HG03460 (cell line): ENCODE data around the gene ATF6B.
A peak's percentile ranks its signal among the peaks of the same experiment; 100 is the strongest.

ENCODE experiments used
- ATAC-seq: cut with Tn5 transposase; IDR thresholded peaks from one replicate; pipeline ENCODE4 v1.9.1; 2021; ENCODE audit not compliant: unreplicated experiment

ATF6B gene

DNA sequence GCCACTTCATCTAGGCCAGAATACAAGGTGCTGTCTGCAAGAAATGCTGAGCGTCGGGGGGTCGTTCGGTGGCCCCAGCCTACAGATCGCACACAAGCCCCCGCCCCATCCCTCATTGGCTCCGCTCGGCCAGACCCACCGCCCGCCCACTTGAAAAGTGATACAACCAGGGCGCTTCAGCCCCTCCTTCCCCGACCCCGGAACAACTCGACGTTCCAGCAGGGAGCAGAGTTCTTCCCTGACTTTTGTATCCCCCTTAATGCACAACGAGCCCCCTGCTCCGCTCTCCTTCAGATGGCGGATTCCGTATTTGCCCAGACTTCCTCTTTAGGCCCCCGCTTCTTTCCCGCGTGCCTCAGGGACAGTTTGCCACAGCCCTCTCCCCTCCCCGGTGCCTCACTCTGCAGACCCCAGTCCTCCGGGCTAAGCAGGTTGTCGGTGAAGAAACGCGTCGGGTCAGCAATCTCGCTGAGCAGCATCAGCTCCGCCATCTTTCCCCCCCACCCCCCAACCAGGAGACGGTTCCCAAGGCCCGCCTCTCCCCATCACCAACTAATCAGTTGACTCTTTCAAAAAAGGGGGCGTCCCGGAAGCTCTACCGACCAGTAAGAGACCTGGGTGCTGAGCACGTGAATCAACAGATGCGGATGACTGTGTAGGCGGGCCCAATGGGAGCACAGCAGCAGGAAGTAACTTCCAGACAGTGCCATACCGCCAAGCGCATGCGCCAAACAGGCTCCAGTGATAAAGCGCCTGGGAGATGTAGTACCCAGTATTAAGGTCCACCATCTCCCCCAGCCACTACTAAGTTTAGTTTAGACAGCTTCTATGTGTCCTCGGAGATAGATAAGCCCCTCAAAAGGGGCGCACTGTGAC is at the start of gene ATF6B:
Gene ATF6B, minus strand, starts transcription at position 530 of the 876 bp plus-strand sequence. Its CDS starts 39 bp downstream, at position 491.
- ATAC-seq, result peak; percentile 76

DNA sequence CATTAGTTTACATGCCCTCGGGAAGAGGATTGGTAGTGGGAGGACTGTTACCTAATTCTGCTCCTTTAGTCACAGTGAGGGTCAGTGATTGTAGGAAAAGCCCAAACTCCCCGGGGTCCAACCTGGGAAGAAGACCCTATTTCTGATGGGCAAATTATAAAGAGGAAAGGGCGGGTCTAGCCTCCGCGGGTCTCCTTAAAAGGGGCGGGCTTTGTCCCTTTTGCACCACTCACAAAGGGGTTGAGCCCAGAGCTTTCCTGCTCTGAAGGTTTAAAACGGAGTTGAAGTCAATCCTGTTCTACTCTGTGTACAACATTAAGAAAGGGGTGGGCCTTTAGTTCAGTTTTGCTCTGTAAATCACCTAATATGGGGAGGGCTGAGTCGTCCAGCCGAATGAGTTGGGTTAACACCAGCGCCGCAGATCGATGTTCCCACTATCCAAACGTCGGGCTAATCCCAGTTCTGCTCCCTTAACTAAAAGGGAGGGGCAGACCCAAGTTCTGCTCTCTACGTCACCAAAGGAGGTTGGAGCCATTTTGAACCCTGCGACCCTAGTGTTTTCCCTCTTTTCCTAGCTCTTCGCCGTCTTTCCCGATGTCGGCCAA is 49.2 kb upstream of the ATF6B start:
- ATAC-seq, result no peak

DNA sequence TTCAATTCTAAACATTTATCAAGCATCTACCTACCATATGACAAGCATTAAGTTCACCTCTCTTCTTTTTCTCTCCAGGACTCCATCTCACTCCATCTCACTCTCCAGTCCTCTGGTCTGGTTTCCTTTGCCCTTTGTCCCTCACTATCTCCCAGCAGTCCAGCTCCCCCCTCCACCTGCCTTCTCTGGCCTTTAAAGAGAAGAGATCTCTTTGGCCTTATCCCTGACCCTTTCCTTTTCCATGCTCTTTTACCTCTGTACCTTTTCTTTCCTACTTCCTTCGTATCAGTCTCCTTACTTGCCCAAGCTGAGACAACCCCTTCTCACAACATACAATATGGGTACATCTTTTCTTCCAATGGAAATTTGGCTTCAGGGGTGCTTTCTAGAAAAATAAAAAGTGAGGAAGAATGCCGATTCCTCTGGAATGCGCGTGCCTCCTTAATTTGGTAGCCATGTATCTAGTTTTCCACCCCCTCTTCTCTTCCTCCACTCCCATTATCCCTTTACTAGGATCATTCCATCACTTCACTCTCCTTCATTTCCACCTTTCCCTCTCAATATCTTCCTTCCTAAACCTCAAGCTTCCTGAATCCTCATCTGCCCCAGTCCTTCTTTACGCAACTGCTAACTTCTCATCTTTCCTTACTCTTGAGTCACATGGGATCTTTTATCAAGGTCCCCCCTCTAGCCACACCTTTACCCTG is 48.6 kb upstream of the ATF6B start:
- ATAC-seq, result no peak

DNA sequence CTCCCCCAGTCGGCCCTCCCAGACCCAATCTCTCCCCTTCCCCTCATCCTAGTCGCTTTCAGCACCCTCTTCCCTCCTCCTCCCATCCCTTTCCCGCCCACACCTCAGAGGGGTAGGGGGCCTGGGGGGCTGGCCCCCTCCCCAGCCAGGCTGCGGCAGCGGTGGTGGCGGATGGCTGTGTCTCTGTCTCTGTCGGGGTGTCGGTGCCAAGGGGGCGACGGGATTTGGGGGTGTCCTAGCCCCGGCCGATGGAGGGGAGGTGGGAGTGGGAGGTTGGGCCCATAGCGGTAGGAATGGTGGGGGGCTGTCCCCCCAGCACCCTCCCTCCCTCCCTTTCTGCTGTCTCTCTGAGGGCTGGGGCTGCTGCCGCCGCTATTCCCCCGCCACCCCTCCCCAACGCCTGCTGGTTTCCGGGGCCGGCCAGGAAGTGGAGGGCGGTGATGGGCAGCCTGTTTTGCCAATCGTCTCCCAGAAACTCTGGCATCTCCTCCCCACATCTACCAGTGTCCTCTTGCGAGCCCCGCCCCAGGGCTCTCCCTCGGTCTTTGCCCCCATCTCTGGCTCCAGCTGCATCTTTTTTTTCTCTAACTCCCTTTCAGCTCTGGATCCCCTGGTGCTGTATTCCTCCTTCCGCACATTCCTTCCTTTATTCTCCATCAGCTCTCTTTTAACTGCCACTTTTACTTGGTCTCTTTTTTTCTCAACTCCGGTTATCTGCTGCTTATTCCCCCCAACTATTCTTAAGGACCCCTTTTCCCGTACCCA is 47.8 kb upstream of the ATF6B start, which contains the start of gene AGPAT1:
Gene AGPAT1, minus strand, starts transcription at position 374 of the 765 bp plus-strand sequence. CDS start 4,588 bp downstream, outside the sequence.
- ATAC-seq, result peak; percentile 40

DNA sequence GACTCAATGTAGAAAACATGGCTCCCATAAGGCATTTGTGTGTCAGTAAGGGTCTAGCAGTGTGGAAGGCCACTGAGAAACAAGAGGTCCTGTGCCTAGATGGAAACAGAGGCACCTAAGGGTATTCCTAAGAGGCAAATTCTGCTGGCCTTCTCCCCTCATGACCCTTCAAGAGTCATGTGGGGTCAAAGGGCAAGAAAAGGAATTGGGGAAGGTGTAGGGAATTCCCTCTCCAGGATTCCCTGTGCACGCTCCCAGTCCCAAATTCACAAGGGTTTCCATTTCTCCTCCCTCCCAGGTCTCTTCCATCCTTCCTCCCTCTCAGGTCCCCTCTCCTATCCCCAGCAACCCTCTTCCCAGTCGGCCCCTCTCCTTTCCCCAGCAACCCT is 47.3 kb upstream of the ATF6B start:
- no peak for ATAC-seq

DNA sequence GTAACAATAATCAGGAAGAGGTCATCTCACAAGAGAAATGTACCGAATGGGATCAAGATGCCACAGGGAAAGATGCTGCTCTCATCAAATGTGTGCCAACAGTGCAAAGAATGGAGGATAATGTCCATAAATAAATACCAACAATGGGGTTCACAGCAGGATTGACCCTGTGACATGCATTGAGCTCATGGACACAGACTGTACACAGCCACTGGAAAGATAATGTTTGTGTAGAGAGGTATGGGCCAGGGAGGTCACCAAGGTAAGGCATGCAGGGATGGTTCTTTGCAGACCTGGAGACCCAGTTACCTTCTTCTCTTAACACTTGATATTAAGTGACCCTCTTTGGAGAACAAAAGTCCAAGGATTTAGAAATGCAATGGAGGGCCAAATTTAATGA is 46.4 kb upstream of the ATF6B start:
- ATAC-seq, result no peak

DNA sequence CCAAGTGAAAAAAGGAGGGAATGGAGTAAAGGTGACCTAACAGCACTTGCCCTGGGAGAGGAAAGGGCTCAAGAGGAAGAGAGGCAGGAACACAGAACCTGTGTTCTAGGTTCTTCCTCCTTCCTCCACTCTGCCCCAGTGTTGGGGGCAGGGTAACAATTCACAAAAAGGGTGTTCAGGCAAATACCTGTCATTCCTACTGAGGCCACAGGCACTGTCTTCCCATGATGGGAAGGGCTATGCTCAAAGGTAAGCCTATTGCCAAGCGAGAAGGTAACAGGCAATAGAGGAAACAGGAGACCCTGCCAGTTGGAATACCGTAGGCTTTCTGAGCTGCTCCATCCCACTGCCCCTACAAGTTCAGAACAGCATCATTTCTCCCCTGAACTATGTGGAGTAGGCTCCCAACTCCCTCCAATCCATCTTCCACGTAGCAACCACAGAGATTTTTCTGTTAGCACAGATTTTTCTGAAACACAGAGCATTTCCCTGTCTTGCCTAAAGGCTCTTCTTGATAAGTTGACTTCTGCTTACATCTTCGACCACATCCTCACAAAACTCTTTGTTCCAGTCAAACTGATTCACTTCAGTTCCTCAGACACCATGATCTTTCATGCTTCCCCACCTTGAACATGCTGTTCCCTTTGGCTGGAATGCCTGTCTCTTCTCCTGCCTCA is 45.1 kb upstream of the ATF6B start:
- ATAC-seq, result no peak

DNA sequence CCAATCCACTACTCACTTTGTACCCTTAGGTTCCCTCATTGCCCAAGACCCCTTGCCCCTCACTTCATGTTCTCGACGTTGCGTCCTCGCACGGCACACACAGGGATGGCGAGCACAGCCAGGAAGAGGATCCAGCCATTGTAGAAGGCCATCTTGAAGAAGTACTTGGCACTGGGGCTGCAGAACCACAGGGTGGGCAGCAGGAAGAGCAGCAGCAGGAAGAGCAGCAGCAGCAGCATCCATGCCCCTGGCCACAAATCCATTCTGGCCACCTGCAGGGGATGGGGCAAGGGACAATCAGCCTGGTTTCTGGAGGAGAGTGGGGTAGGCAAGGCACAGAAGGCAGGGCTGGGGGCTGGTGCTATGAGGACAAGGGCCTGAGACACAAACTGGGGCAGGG is 43.2 kb upstream of the ATF6B start:
- ATAC-seq, result no peak

DNA sequence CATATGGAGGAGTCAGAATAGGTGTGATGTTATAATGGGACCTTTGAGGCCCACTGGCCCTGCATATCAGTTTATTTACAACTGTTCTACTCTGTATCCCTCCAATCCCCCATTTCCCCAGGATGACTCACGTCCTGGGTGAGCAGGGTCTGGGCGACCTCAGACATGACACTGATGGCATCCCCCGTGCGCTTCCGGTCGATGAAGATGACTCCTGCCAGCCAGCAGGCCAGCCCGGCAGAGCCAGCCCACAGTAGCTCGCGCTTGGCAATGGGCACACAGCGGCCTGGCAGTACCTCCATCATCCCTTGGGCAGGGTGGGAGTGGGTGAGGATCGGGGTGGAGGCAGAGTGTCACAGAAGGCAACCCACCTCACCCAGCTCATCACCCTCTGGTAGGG is 42.2 kb upstream of the ATF6B start:
- no peak for ATAC-seq

DNA sequence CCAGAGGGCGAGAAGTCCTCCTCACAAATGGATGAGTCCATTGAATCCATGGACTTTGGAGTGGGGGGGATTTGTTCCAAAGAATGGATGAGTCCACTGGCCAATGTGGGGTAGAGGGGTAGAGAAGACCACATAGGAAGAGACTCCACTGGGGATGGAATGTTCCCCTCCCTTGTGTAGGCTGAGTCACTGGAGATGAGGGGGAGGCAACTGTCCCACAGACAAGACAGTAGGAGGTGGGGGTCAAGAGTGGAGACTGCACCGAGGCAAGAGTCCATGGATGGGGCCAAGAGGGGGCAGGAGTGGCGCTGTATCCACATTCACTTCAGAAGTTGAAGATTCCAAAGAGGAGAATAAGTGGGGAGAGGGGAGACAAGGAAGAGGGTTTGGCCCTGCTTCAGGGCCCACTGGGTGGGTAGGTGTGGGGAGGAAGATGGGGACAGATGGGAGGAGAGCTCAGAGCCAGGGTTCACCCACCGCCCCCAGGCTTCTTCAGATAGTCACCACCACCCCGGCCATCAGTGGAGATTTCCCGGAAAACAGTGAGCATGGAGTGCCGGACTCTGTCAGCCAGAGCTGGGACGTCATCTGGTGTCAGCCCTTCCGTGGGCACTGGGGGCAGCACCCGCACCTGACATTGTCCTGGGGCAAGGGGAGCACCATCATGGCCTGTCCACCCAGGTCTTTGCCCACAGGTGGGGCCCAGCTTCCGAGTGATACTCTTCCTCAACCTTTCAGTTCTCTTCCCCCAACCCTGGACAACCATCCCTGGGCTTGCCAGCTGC is 41.0 kb upstream of the ATF6B start:
- no peak for ATAC-seq

DNA sequence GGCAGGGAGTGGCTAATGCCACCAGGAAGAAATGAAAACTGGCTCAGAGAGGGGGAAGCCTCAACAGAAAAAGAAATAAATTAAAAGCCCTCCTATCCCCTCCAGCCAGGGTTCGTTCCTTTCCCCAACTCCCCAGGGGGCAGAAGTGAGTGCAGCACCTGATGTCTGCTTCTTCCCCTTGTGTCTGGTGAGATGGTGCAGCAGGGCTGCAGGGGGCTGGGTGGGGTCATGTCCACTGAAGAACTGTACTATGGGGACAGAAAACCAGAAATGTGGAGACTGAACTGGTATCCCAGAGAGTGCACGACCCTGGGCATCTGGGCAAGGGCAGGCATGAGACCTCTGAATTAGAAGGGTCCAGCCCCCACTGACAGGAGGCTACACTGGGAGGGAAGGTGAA is 40.3 kb upstream of the ATF6B start:
- no peak for ATAC-seq

DNA sequence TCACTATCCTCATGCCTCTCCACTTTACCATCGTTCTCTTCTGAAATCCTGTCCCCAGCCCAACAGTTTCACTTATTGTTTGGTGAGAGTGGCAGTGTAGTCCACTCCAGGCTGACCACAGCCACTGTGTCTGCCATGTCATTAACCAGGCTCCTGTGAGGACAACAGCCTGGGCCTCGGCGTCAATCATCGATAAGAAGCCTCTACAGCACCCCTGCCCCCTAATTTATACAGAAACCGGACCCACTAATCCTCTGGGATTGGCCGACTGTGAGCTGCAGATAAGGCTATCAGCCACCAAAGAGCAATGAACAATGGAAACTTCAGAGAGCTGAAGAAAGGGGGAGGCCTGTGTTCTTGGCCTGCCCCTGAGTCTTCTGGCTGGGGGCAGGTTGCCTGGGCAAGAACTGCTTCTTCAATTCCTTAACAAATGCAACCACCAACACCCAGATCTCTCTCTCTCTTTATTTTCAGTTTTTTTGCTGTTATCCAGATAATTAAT is 39.8 kb upstream of the ATF6B start:
- ATAC-seq, result no peak

DNA sequence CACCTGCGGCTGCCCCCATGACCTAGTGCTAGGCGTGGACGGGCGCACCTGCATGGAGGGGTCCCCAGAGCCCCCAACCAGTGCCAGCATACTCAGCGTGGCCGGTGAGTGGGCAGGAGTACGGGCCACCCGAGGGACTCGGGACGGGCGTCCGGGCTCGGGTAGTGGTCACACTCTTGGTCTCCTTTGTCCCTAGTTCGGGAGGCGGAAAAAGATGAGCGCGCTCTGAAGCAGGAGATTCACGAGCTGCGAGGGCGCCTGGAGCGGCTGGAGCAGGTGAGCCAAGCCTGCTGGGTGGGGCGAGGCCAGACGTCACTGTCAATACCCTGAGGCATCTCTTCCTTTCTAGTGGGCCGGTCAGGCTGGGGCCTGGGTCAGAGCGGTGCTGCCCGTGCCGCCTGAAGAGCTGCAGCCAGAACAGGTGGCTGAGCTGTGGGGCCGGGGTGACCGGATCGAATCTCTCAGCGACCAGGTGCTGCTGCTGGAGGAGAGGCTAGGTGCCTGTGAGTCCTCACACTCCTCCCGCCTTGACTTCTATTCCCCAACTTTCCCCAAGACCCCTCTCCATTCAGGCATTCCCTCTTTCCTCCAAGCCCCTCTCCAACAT is 39.2 kb upstream of the ATF6B start:
- no peak for ATAC-seq

DNA sequence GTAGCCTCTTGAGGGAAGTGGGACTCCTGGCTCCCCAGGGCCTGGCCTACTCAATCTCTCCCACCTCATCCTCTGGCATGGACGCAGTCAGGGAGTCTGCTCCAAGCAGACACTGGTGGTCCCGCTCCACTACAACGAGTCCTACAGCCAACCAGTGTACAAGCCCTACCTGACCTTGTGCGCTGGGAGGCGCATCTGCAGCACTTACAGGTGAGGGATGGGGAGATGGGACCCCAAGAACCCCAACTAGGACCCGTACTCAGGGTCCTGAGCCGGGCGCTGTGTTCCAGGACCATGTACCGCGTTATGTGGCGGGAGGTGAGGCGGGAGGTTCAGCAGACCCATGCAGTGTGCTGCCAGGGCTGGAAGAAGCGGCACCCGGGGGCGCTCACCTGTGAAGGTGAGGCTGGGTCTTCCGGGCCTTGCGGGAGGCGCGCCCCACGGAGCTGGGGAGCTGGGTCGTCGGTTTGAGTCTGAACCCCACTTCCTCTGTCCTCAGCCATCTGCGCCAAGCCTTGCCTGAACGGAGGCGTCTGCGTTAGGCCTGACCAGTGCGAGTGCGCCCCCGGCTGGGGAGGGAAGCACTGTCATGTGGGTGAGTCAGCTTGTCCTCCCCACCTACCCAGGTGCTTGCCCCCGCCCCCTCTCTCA is 38.5 kb upstream of the ATF6B start:
- no peak for ATAC-seq

DNA sequence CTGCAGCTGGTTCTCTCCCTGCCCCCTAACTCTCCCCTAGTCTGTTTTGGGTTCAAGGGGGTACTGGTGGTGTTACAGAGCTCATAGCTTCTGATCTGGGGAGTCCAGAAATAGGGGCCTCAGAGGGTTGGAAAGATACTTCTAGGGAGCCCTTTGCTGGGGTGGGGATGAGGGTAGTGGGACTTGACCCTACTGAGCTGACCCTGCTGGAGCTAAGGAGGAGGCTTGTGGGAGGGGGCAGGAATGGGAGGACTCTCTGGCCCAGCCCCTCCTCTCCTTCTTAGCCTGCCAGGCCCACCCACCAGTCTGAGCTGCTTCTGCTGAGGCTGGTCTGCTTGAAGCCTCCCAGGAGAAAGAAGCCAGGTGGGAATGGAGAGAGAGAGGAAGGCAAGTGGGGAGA is 36.2 kb upstream of the ATF6B start, which contains the start of gene EGFL8:
Gene EGFL8, plus strand, starts transcription at position 301 of the 400 bp plus-strand sequence. CDS start 1,571 bp downstream, outside the sequence.
- ATAC-seq, result no peak

DNA sequence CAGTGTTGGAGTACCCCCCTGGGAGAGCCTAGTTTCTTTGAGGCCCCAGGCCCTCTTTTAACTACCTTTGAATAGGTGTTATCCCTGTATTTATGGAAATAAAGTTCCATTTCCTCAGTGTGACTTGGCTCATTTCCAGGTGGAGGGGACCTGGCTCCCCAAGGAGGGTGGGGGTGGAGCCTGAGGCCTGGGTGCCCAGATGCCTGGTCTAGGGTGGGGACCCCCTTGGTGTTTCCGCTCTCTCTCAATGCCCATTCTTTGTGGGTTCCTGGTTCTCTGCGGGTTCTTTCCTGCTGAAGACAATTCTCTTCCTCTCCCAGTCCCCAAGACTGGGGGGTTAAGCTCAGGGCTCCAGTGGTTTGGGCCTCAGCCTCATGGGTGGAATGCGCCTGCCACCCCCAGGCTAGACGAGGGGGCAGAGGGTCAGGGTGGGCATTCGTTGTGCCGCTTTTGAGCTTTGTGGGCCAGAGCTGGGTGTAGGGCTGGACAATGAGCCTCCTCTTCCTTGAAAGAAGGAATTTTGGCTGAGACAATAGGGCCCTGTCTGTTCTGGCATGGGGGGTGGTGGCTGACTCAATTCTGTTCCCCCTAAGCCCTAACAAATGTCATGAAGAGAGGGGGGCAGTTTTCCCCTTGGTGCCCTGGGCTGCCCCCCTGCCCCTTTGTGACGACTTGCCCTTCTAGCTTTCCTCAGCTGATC is 35.7 kb upstream of the ATF6B start:
- ATAC-seq, result no peak

DNA sequence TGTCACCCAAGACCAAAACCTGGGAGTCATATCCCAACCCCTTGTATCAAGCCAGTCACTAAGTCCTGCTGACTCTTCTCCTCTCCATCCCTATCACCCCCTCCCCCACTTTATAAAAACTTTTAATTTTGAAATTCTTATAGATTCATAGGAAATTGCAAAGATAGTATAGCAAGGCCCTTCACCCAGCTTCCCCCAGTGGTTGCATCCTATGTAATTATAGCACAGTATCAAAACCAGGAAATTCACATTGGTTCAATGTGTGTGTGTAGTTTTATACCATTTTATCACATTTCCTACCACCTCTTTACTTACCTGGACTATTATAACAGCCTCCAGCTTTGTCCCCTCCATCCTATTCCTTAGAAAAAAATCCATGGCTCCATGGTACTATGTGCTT is 30.0 kb upstream of the ATF6B start:
- no peak for ATAC-seq

DNA sequence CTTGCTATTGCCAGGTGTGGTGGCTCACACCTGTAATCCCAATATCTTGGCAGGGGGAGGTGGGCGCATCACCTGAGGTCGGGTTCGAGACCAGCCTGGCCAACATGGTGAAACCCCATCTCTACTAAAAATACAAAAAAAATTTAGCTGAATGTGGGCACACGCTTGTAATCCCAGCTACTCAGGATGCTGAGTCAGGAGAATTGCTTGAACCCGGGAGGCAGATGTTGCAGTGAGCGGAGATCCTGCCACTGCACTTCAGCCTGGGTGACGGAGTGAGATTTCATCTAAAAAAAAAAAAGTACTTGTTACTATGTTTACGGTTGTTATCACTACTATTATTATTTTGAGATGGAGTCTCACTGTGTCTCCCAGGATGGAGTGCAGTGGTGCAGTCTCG is 28.8 kb upstream of the ATF6B start:
- ATAC-seq, result no peak
